ENCODE results near the gene LRMDA.

Gene LRMDA

GRCh38 chr10:76067447-76067846 lies 636.0 kb downstream of the LRMDA start:
- Histone ChIP-seq H3K9me3 (ENCODE audit: control insufficient read depth, low read depth, low read length) (no peaks in the 10 kb centered on the region), H3K27ac (ENCODE audit: low read length) (no peak overlapping the region), H3K4me1 (ENCODE audit: control insufficient read depth, low read depth, low read length) (no peaks in the 10 kb centered on the region), H3K4me3 (ENCODE audit: low read length) (no peak overlapping the region), H3K36me3 (ENCODE audit: control insufficient read depth, low read depth, low read length) (no peaks in the 10 kb centered on the region), H3K27me3 (ENCODE audit: control insufficient read depth, insufficient read depth, low read length) (no peaks in the 10 kb centered on the region), H3K9ac (ENCODE audit: low read length) (no peak overlapping the region)

GRCh38 chr10:76068856-76069255 lies 637.4 kb downstream of the LRMDA start:
- Histone ChIP-seq H3K27me3 (ENCODE audit: control insufficient read depth, insufficient read depth, low read length) (no peaks in the 10 kb centered on the region), H3K4me1 (ENCODE audit: control insufficient read depth, low read depth, low read length) (no peaks in the 10 kb centered on the region), H3K36me3 (ENCODE audit: control insufficient read depth, low read depth, low read length) (no peaks in the 10 kb centered on the region)

GRCh38 chr10:76070916-76071315 lies 639.5 kb downstream of the LRMDA start:
- Histone ChIP-seq H3K4me3 (ENCODE audit: low read length) (no peak overlapping the region), H3K9ac (ENCODE audit: low read length) (no peak overlapping the region), H3K9me3 (ENCODE audit: control insufficient read depth, low read depth, low read length) (no peaks in the 10 kb centered on the region), H3K36me3 (ENCODE audit: control insufficient read depth, low read depth, low read length) (no peaks in the 10 kb centered on the region), H3K27me3 (ENCODE audit: control insufficient read depth, insufficient read depth, low read length) (no peaks in the 10 kb centered on the region), H3K4me1 (ENCODE audit: control insufficient read depth, low read depth, low read length) (no peaks in the 10 kb centered on the region), H3K27ac (ENCODE audit: low read length) (no peak overlapping the region)

More at GRCh38 chr10:76068856-76069255, 637.4 kb downstream of the LRMDA start:
- no peak overlapping the region for H3K27ac ChIP-seq (ENCODE audit: low read length)
- no peak overlapping the region for H3K9ac ChIP-seq (ENCODE audit: low read length)
- H3K9me3 ChIP-seq (ENCODE audit: control insufficient read depth, low read depth, low read length): no peaks in the 10 kb centered on the region
- H3K4me3 ChIP-seq (ENCODE audit: low read length): no peak overlapping the region

- no peaks in the 10 kb centered on the region for H3K36me3 ChIP-seq (ENCODE audit: control insufficient read depth, low read depth, low read length)
- H3K9me3 ChIP-seq (ENCODE audit: control insufficient read depth, low read depth, low read length): no peaks in the 10 kb centered on the region
- H3K27me3 ChIP-seq (ENCODE audit: control insufficient read depth, insufficient read depth, low read length): no peaks in the 10 kb centered on the region
- no peak overlapping the region for H3K27ac ChIP-seq (ENCODE audit: low read length)
- no peak overlapping the region for H3K9ac ChIP-seq (ENCODE audit: low read length)
- H3K4me3 ChIP-seq (ENCODE audit: low read length): no peak overlapping the region
- no peaks in the 10 kb centered on the region for H3K4me1 ChIP-seq (ENCODE audit: control insufficient read depth, low read depth, low read length)
Observed at GRCh38 chr10:76071653-76072365, 640.4 kb downstream of the LRMDA start.

GRCh38 chr10:76072384-76072783 lies 641.0 kb downstream of the LRMDA start:
- H3K9ac ChIP-seq (ENCODE audit: low read length): no peak overlapping the region
- no peak overlapping the region for H3K27ac ChIP-seq (ENCODE audit: low read length)
- no peaks in the 10 kb centered on the region for H3K27me3 ChIP-seq (ENCODE audit: control insufficient read depth, insufficient read depth, low read length)
- H3K9me3 ChIP-seq (ENCODE audit: control insufficient read depth, low read depth, low read length): no peaks in the 10 kb centered on the region
- H3K36me3 ChIP-seq (ENCODE audit: control insufficient read depth, low read depth, low read length): no peaks in the 10 kb centered on the region
- H3K4me1 ChIP-seq (ENCODE audit: control insufficient read depth, low read depth, low read length): no peaks in the 10 kb centered on the region
- H3K4me3 ChIP-seq (ENCODE audit: low read length): no peak overlapping the region

GRCh38 chr10:76073524-76073923 lies 642.1 kb downstream of the LRMDA start:
- Histone ChIP-seq H3K4me1 (ENCODE audit: control insufficient read depth, low read depth, low read length) (no peaks in the 10 kb centered on the region), H3K9ac (ENCODE audit: low read length) (no peak overlapping the region), H3K4me3 (ENCODE audit: low read length) (no peak overlapping the region), H3K36me3 (ENCODE audit: control insufficient read depth, low read depth, low read length) (no peaks in the 10 kb centered on the region), H3K27ac (ENCODE audit: low read length) (no peak overlapping the region), H3K27me3 (ENCODE audit: control insufficient read depth, insufficient read depth, low read length) (no peaks in the 10 kb centered on the region), H3K9me3 (ENCODE audit: control insufficient read depth, low read depth, low read length) (no peaks in the 10 kb centered on the region)

GRCh38 chr10:76074659-76075058 lies 643.2 kb downstream of the LRMDA start:
- Histone ChIP-seq H3K4me1 (ENCODE audit: control insufficient read depth, low read depth, low read length) (no peaks in the 10 kb centered on the region), H3K9ac (ENCODE audit: low read length) (no peak overlapping the region), H3K9me3 (ENCODE audit: control insufficient read depth, low read depth, low read length) (no peaks in the 10 kb centered on the region), H3K4me3 (ENCODE audit: low read length) (no peak overlapping the region), H3K27ac (ENCODE audit: low read length) (no peak overlapping the region), H3K27me3 (ENCODE audit: control insufficient read depth, insufficient read depth, low read length) (no peaks in the 10 kb centered on the region), H3K36me3 (ENCODE audit: control insufficient read depth, low read depth, low read length) (no peaks in the 10 kb centered on the region)

GRCh38 chr10:76080451-76080850 lies 649.0 kb downstream of the LRMDA start:
- H3K4me1 ChIP-seq (ENCODE audit: control insufficient read depth, low read depth, low read length): peaks cover 11% of the 10 kb centered on the region

GRCh38 chr10:76080991-76081390 lies 649.6 kb downstream of the LRMDA start:
- no peak overlapping the region for H3K9ac ChIP-seq (ENCODE audit: low read length)
- peaks cover 11% of the 10 kb centered on the region for H3K4me1 ChIP-seq (ENCODE audit: control insufficient read depth, low read depth, low read length)
- H3K36me3 ChIP-seq (ENCODE audit: control insufficient read depth, low read depth, low read length): no peaks in the 10 kb centered on the region
- peaks cover 4% of the 10 kb centered on the region for H3K27me3 ChIP-seq (ENCODE audit: control insufficient read depth, insufficient read depth, low read length)
- no peak overlapping the region for H3K27ac ChIP-seq (ENCODE audit: low read length)
- H3K4me3 ChIP-seq (ENCODE audit: low read length): no peak overlapping the region
- H3K9me3 ChIP-seq (ENCODE audit: control insufficient read depth, low read depth, low read length): no peaks in the 10 kb centered on the region

More at GRCh38 chr10:76080451-76080850, 649.0 kb downstream of the LRMDA start:
- Histone ChIP-seq H3K9ac (ENCODE audit: low read length) (no peak overlapping the region), H3K27ac (ENCODE audit: low read length) (no peak overlapping the region), H3K9me3 (ENCODE audit: control insufficient read depth, low read depth, low read length) (no peaks in the 10 kb centered on the region), H3K27me3 (ENCODE audit: control insufficient read depth, insufficient read depth, low read length) (no peaks in the 10 kb centered on the region), H3K4me3 (ENCODE audit: low read length) (no peak overlapping the region), H3K36me3 (ENCODE audit: control insufficient read depth, low read depth, low read length) (no peaks in the 10 kb centered on the region)

GRCh38 chr10:76082232-76082631 lies 650.8 kb downstream of the LRMDA start:
- Histone ChIP-seq H3K27me3 (ENCODE audit: control insufficient read depth, insufficient read depth, low read length) (peaks cover 4% of the 10 kb centered on the region), H3K9ac (ENCODE audit: low read length) (no peak overlapping the region), H3K27ac (ENCODE audit: low read length) (peak overlapping the region; percentile 20), H3K9me3 (ENCODE audit: control insufficient read depth, low read depth, low read length) (no peaks in the 10 kb centered on the region), H3K4me1 (ENCODE audit: control insufficient read depth, low read depth, low read length) (peaks cover 11% of the 10 kb centered on the region), H3K36me3 (ENCODE audit: control insufficient read depth, low read depth, low read length) (no peaks in the 10 kb centered on the region), H3K4me3 (ENCODE audit: low read length) (no peak overlapping the region)

- Histone ChIP-seq H3K27ac (ENCODE audit: low read length) (no peak overlapping the region), H3K9ac (ENCODE audit: low read length) (no peak overlapping the region), H3K4me1 (ENCODE audit: control insufficient read depth, low read depth, low read length) (peaks cover 11% of the 10 kb centered on the region), H3K36me3 (ENCODE audit: control insufficient read depth, low read depth, low read length) (no peaks in the 10 kb centered on the region), H3K4me3 (ENCODE audit: low read length) (no peak overlapping the region), H3K27me3 (ENCODE audit: control insufficient read depth, insufficient read depth, low read length) (peaks cover 4% of the 10 kb centered on the region), H3K9me3 (ENCODE audit: control insufficient read depth, low read depth, low read length) (no peaks in the 10 kb centered on the region)
Observed at GRCh38 chr10:76082956-76083355, 651.5 kb downstream of the LRMDA start.
